ENCODE measurements around the gene TRIM32. TPM values are rescaled to one million over a fixed set of nuclear protein-coding genes. Genes with fewer than 3 reads are reported as not detected.

TRIM32 gene
- total and polyA plus RNA-seq, 2 of the 13 experiments (the other 11 are each of a cell fraction or from before 2014, with no cell fraction given) = 6.5 to 7.7 TPM

DNA sequence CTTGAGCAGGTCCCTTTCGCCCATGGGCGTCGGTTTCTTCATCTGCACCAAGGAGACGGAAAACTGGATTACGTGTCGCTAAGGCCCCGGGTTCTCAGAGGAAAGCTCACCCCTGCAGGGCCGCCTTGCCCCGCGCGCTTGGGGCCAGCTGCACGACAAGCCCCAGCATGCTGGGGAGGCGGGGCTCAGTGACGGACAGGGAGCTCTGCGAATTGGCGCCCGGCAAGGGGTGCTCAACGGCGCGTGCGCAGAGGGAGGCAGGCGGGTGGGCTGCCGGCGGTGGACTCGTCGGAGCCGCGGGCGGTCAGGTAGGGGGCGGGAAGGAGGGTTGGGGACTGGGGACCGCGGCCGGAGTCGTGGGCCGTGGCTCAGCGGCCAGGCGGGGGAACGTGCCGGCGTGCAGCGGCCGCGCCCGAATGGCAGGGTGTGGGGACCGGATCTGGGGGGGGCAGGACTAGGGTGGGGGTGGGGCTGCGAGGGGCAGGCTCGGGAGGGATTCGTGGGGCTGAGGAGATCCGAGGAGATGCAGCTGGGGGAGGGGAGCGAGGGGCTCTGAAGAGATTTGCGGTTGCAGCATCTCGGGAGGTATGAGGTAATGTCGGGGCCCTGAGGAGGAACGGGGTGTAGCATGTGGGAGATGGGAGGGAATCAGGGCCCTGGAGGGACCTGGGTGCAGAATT, at the start of gene TRIM32 (continued):
- TF ChIP-seq SIX1 (CRISPR knock-in tag; IDR thresholded peaks at IDR 0.05; ENCODE audit: borderline replicate concordance) = no peak
- peak; percentile 54 for TF ChIP-seq YY1 (IDR thresholded peaks at IDR 0.05; ENCODE audit: insufficient read depth, insufficient replicate concordance, low read depth, low read length)
- TF ChIP-seq, protein P1, sequence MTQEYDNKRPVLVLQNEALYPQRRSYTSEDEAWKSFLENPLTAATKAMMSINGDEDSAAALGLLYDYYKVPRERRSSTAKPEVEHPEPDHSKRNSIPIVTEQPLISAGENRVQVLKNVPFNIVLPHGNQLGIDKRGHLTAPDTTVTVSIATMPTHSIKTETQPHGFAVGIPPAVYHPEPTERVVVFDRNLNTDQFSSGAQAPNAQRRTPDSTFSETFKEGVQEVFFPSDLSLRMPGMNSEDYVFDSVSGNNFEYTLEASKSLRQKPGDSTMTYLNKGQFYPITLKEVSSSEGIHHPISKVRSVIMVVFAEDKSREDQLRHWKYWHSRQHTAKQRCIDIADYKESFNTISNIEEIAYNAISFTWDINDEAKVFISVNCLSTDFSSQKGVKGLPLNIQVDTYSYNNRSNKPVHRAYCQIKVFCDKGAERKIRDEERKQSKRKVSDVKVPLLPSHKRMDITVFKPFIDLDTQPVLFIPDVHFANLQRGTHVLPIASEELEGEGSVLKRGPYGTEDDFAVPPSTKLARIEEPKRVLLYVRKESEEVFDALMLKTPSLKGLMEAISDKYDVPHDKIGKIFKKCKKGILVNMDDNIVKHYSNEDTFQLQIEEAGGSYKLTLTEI (CRISPR knock-in tag; conservative IDR thresholded peaks at IDR 0.05) = no peak
- TF ChIP-seq HMGA1 (CRISPR knock-in tag; conservative IDR thresholded peaks at IDR 0.05) = no peak
- TF ChIP-seq MTF2 (CRISPR knock-in tag; IDR thresholded peaks at IDR 0.05; ENCODE audit: borderline replicate concordance) = no peak
- no peak for TF ChIP-seq RBAK (CRISPR knock-in tag; IDR thresholded peaks at IDR 0.05)
- no peak for TF ChIP-seq SNAI1 (CRISPR knock-in tag; IDR thresholded peaks at IDR 0.05; ENCODE audit: borderline replicate concordance)
- 0 out of 2 replicates have a peak, but pooled peaks have one; percentile 39 for TF ChIP-seq MTA1 (CRISPR knock-in tag; IDR thresholded peaks at IDR 0.05; ENCODE audit: borderline replicate concordance)
- no peak for TF ChIP-seq THAP9 (CRISPR knock-in tag; IDR thresholded peaks at IDR 0.05; ENCODE audit: borderline replicate concordance)
- TF ChIP-seq GATAD1 (CRISPR knock-in tag; IDR thresholded peaks at IDR 0.05) = peak; percentile 58
- TF ChIP-seq NR0B2 (CRISPR knock-in tag; IDR thresholded peaks at IDR 0.05) = 0 out of 2 replicates have a peak, but pooled peaks have one; percentile 42
- no peak for TF ChIP-seq ZNF550 (CRISPR knock-in tag; IDR thresholded peaks at IDR 0.05; ENCODE audit: borderline replicate concordance)
- TF ChIP-seq ZBTB7A (CRISPR knock-in tag; IDR thresholded peaks at IDR 0.05) = no peak
- TF ChIP-seq KAT8 (CRISPR knock-in tag; IDR thresholded peaks at IDR 0.05) = peak; percentile 73; the same call in 1 of the 2 replicates
- no peak for TF ChIP-seq ZNF724P (CRISPR knock-in tag; IDR thresholded peaks at IDR 0.05; ENCODE audit: borderline replicate concordance)
- TF ChIP-seq MED1 (CRISPR knock-in tag; IDR thresholded peaks at IDR 0.05) = peak; percentile 56; the same call in 1 of the 2 replicates
- TF ChIP-seq ERF (CRISPR knock-in tag; IDR thresholded peaks at IDR 0.05) = no peak
- TF ChIP-seq, protein P2, sequence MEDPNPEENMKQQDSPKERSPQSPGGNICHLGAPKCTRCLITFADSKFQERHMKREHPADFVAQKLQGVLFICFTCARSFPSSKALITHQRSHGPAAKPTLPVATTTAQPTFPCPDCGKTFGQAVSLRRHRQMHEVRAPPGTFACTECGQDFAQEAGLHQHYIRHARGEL (CRISPR knock-in tag; IDR thresholded peaks at IDR 0.05) = no peak
- TF ChIP-seq MXD1 (CRISPR knock-in tag; IDR thresholded peaks at IDR 0.05) = peak; percentile 64; the same call in 1 of the 2 replicates
- TF ChIP-seq ZBTB42 (CRISPR knock-in tag; IDR thresholded peaks at IDR 0.05) = no peak
